GM23338 (cell line): ENCODE results near the gene DNAH11. TPM values are rescaled to one million over a fixed set of nuclear protein-coding genes. Genes with fewer than 3 reads are reported as not detected.

Experiments used
- ATAC-seq: fragments of 200-7000 bp; cut with Tn5 transposase; 3 replicates; pipeline ENCODE4 v1.9.1; 2020
- DNase-seq: peaks from one replicate; pipeline ENCODE4 v3.0.0-alpha.2; 2015; ENCODE audit warnings: low spot score
- H2AFZ ChIP-seq: fragments of 200-600 bp; sonication (generic); 2 replicates; pipeline ENCODE4 v1.8.0; 2016; ENCODE audit warnings: antibody characterized with exemption, mild to moderate bottlenecking, moderate library complexity
- H3F3A ChIP-seq: fragments of 200-600 bp; sonication (generic); replicated peaks from 2 replicates; pipeline ENCODE4 v1.8.0; 2017; ENCODE audit warnings: antibody characterized with exemption, mixed run types, low read depth
- H3K27ac ChIP-seq: fragments of 200-600 bp; sonication (generic); 2 replicates; pipeline ENCODE4 v1.6.1; 2016; ENCODE audit warnings: low read depth
- H3K27me3 ChIP-seq: fragments of 200-600 bp; sonication (generic); 2 replicates; pipeline ENCODE4 v1.8.0; 2016; ENCODE audit warnings: mild to moderate bottlenecking, mixed run types, moderate library complexity; ENCODE audit not compliant: insufficient read depth
- H3K36me3 ChIP-seq: fragments of 200-600 bp; sonication (generic); 2 replicates; pipeline ENCODE4 v1.8.0; 2016; ENCODE audit warnings: mild to moderate bottlenecking; ENCODE audit not compliant: insufficient read depth
- H3K4me1 ChIP-seq: fragments of 200-600 bp; sonication (generic); 2 replicates; pipeline ENCODE4 v1.8.0; 2016; ENCODE audit warnings: mild to moderate bottlenecking, moderate library complexity; ENCODE audit not compliant: insufficient read depth
- H3K4me2 ChIP-seq: fragments of 200-600 bp; sonication (generic); 2 replicates; pipeline ENCODE4 v1.7.1; 2017; ENCODE audit warnings: mixed run types
- H3K4me3 ChIP-seq: fragments of 200-600 bp; sonication (generic); 2 replicates; pipeline ENCODE4 v1.6.1; 2016; ENCODE audit warnings: mixed run types
- H3K79me2 ChIP-seq: fragments of 200-600 bp; sonication (generic); replicated peaks from 2 replicates; pipeline ENCODE4 v1.8.0; 2017; ENCODE audit warnings: mild to moderate bottlenecking; ENCODE audit not compliant: insufficient read depth
- H3K9me2 ChIP-seq: fragments of 200-600 bp; sonication (generic); 2 replicates; pipeline ENCODE4 v1.8.0; 2017; ENCODE audit not compliant: insufficient read depth
- H4K20me1 ChIP-seq: fragments of 200-600 bp; sonication (generic); replicated peaks from 2 replicates; pipeline ENCODE4 v1.8.0; 2017; ENCODE audit warnings: mild to moderate bottlenecking; ENCODE audit not compliant: insufficient read depth
- H3K27ac Mint-ChIP-seq: 2 replicates; pipeline ENCODE4 v1.8.0; 2020; ENCODE audit warnings: inconsistent platforms, mild to moderate bottlenecking, moderate library complexity, mixed read lengths
- H3K27me3 Mint-ChIP-seq: 3 replicates; pipeline ENCODE4 v1.8.0; 2022; ENCODE audit warnings: low read depth, mild to moderate bottlenecking, moderate library complexity, mixed read lengths, inconsistent platforms; ENCODE audit not compliant: insufficient read depth, poor library complexity
- H3K36me3 Mint-ChIP-seq: 3 replicates; pipeline ENCODE4 v1.8.0; 2021; ENCODE audit warnings: low read depth, mild to moderate bottlenecking, inconsistent platforms, moderate library complexity, mixed read lengths
- H3K4me1 Mint-ChIP-seq: 3 replicates; pipeline ENCODE4 v1.8.0; 2020; ENCODE audit warnings: mild to moderate bottlenecking, inconsistent platforms, mixed read lengths
- H3K4me3 Mint-ChIP-seq: 3 replicates; pipeline ENCODE4 v1.8.0; 2021; ENCODE audit warnings: moderate library complexity, mild to moderate bottlenecking, inconsistent platforms, mixed read lengths
- H3K9me3 Mint-ChIP-seq: 3 replicates; pipeline ENCODE4 v1.8.0; 2020; ENCODE audit warnings: moderate library complexity, mild to moderate bottlenecking, inconsistent platforms, mixed read lengths
- STAT1 ChIP-seq: IDR thresholded peaks from one replicate; pipeline ENCODE4 v1.6.1; 2016; ENCODE audit warnings: antibody characterized with exemption; ENCODE audit not compliant: unreplicated experiment
- polyA plus RNA-seq: library from polyadenylated mRNA; unstranded; fragments of >200 nt; fragmentation: Nextera tagmentation; extraction: Ambion mirVana; gene quantifications from 2 replicates; pipeline ENCODE4 v1.2.1, GENCODE V29; 2016
- total RNA-seq: library from RNA; depleted of rRNA; stranded (reverse); fragments of >200 nt; shearing (Covaris generic); gene quantifications from 2 replicates; pipeline ENCODE4 v1.2.3, GENCODE V29; 2014
- TF ChIP-seq, protein P1 (sequence below): fragments of 250-450 bp; sonication (Bioruptor Pico); IDR thresholded peaks from 2 replicates; pipeline ENCODE4 v1.5.0; 2020; ENCODE audit warnings: mild to moderate bottlenecking, moderate library complexity

The DNAH11 gene
- total and polyA plus RNA-seq, 2 experiments from 2014 or later, result 9.3 TPM

DNA sequence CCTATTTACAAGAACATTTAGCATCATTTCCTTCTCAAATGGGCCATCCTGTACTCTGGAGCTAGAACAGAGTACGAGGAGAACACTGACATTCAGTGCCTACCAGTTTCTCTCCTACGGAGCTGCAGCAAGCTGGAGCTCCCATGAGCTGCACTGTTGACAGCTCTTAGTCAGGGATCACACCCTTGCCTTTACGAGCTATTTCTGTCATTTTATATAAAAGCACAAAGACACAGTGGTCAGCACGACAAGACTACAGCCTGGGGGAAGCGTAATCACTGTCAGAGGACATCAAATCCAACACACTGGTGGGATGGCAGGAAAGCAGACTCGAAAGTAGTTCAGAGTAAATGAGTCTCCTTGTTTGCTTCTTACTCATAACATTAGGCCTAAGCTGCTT lies 400.1 kb downstream of the DNAH11 start:
- Mint-ChIP-seq H3K27me3 (peaks cover 4% of the 10 kb centered on the region), H3K36me3 (peaks cover 24% of the 10 kb centered on the region; the same call in 2 of the 3 replicates)

More for the DNA sequence above, 400.1 kb downstream of the DNAH11 start:
- no peaks in the 10 kb centered on the region for H3F3A ChIP-seq
- Mint-ChIP-seq H3K9me3 (no peaks in the 10 kb centered on the region), H3K4me3 (peak overlapping the region; percentile 88), H3K27ac (peak overlapping the region; percentile 23; the same call in 1 of the 2 replicates), H3K4me1 (peaks cover 58% of the 10 kb centered on the region)
- H3K4me2 ChIP-seq, result peak overlapping the region; percentile 82
- H3K27ac ChIP-seq, result no peak overlapping the region
- H2AFZ ChIP-seq, result no peak overlapping the region
- no peaks in the 10 kb centered on the region; the same call in 1 of the 2 replicates for H3K36me3 ChIP-seq
- H4K20me1 ChIP-seq, result peaks cover 47% of the 10 kb centered on the region
- peaks cover 72% of the 10 kb centered on the region for H3K79me2 ChIP-seq
- H3K4me1 ChIP-seq, result peaks cover 61% of the 10 kb centered on the region
- ATAC-seq (no peak), DNase-seq (no peak)
- TF ChIP-seq STAT1, result no peak
- TF ChIP-seq, protein P1, sequence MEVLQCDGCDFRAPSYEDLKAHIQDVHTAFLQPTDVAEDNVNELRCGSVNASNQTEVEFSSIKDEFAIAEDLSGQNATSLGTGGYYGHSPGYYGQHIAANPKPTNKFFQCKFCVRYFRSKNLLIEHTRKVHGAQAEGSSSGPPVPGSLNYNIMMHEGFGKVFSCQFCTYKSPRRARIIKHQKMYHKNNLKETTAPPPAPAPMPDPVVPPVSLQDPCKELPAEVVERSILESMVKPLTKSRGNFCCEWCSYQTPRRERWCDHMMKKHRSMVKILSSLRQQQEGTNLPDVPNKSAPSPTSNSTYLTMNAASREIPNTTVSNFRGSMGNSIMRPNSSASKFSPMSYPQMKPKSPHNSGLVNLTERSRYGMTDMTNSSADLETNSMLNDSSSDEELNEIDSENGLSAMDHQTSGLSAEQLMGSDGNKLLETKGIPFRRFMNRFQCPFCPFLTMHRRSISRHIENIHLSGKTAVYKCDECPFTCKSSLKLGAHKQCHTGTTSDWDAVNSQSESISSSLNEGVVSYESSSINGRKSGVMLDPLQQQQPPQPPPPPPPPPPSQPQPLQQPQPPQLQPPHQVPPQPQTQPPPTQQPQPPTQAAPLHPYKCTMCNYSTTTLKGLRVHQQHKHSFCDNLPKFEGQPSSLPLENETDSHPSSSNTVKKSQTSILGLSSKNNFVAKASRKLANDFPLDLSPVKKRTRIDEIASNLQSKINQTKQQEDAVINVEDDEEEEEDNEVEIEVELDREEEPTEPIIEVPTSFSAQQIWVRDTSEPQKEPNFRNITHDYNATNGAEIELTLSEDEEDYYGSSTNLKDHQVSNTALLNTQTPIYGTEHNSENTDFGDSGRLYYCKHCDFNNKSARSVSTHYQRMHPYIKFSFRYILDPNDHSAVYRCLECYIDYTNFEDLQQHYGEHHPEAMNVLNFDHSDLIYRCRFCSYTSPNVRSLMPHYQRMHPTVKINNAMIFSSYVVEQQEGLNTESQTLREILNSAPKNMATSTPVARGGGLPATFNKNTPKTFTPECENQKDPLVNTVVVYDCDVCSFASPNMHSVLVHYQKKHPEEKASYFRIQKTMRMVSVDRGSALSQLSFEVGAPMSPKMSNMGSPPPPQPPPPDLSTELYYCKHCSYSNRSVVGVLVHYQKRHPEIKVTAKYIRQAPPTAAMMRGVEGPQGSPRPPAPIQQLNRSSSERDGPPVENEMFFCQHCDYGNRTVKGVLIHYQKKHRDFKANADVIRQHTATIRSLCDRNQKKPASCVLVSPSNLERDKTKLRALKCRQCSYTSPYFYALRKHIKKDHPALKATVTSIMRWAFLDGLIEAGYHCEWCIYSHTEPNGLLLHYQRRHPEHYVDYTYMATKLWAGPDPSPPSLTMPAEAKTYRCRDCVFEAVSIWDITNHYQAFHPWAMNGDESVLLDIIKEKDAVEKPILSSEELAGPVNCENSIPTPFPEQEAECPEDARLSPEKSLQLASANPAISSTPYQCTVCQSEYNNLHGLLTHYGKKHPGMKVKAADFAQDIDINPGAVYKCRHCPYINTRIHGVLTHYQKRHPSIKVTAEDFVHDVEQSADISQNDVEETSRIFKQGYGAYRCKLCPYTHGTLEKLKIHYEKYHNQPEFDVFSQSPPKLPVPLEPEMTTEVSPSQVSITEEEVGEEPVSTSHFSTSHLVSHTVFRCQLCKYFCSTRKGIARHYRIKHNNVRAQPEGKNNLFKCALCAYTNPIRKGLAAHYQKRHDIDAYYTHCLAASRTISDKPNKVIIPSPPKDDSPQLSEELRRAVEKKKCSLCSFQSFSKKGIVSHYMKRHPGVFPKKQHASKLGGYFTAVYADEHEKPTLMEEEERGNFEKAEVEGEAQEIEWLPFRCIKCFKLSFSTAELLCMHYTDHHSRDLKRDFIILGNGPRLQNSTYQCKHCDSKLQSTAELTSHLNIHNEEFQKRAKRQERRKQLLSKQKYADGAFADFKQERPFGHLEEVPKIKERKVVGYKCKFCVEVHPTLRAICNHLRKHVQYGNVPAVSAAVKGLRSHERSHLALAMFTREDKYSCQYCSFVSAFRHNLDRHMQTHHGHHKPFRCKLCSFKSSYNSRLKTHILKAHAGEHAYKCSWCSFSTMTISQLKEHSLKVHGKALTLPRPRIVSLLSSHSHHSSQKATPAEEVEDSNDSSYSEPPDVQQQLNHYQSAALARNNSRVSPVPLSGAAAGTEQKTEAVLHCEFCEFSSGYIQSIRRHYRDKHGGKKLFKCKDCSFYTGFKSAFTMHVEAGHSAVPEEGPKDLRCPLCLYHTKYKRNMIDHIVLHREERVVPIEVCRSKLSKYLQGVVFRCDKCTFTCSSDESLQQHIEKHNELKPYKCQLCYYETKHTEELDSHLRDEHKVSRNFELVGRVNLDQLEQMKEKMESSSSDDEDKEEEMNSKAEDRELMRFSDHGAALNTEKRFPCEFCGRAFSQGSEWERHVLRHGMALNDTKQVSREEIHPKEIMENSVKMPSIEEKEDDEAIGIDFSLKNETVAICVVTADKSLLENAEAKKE (CRISPR knock-in tag), result no peak
- H3K9me2 ChIP-seq, result no peaks in the 10 kb centered on the region
- peak overlapping the region; percentile 71; the same call in 1 of the 2 replicates for H3K4me3 ChIP-seq
- H3K27me3 ChIP-seq, result no peaks in the 10 kb centered on the region
